A673 (cell line): ENCODE results near the gene SNX24. TPM values are rescaled to one million over a fixed set of nuclear protein-coding genes. Genes with fewer than 3 reads are reported as not detected.

Source experiments
- BruUV-seq: library from RNA; stranded (reverse); fragments of 400-500 nt; replicated peaks from 2 replicates; lab custom pipeline; 2021; lab: Mats Ljungman, UMichigan
- CTCF ChIA-PET: fragments of 300-600 bp; sonication (Branson Sonifier 250); formaldehyde crosslinking; loops from one replicate; lab custom pipeline; 2022; ENCODE audit warnings: antibody characterized with exemption; lab: Charles Lee
- POLR2A ChIA-PET: fragments of 300-600 bp; sonication (Branson Sonifier 250); formaldehyde crosslinking; loops from one replicate; lab custom pipeline; 2022; ENCODE audit warnings: antibody characterized with exemption; ENCODE audit not compliant: low non-redundant PET; lab: Charles Lee
- DNase-seq: peaks from one replicate; pipeline ENCODE4 v3.0.0-alpha.2; 2015; ENCODE audit warnings: low spot score
- H3K27ac ChIP-seq: fragments of 200-600 bp; sonication (generic); 2 replicates; pipeline ENCODE4 v1.5.1; 2016; ENCODE audit warnings: mixed run types, low read depth, mild to moderate bottlenecking, mixed read lengths, antibody characterized with exemption, low read length; ENCODE audit not compliant: poor library complexity, severe bottlenecking
- H3K27me3 ChIP-seq: fragments of 200-600 bp; sonication (generic); replicated peaks from 2 replicates; pipeline ENCODE4 v1.6.1; 2017; ENCODE audit warnings: mixed run types, low read depth, mild to moderate bottlenecking, mixed read lengths, antibody characterized with exemption, low read length; ENCODE audit not compliant: insufficient read depth, poor library complexity
- H3K36me3 ChIP-seq: fragments of 200-600 bp; sonication (generic); 2 replicates; pipeline ENCODE4 v1.6.1; 2016; ENCODE audit warnings: mixed run types, mild to moderate bottlenecking, mixed read lengths, antibody characterized with exemption, low read length; ENCODE audit not compliant: insufficient read depth, poor library complexity, severe bottlenecking
- H3K4me1 ChIP-seq: fragments of 200-600 bp; sonication (generic); 2 replicates; pipeline ENCODE4 v1.6.1; 2017; ENCODE audit warnings: mixed run types, mild to moderate bottlenecking, mixed read lengths, antibody characterized with exemption, low read length; ENCODE audit not compliant: insufficient read depth, poor library complexity, severe bottlenecking
- H3K4me3 ChIP-seq: fragments of 200-600 bp; sonication (generic); 2 replicates; pipeline ENCODE4 v1.5.1; 2016; ENCODE audit warnings: low read depth, mixed run types, mild to moderate bottlenecking, mixed read lengths, low read length; ENCODE audit not compliant: poor library complexity, severe bottlenecking
- H3K9me3 ChIP-seq: fragments of 200-600 bp; sonication (generic); 2 replicates; pipeline ENCODE4 v1.6.1; 2016; ENCODE audit warnings: mixed run types, low read depth, mild to moderate bottlenecking, mixed read lengths, antibody characterized with exemption, low read length; ENCODE audit not compliant: poor library complexity, severe bottlenecking
- CTCF ChIP-seq: fragments of 300-800, 200-600 bp; sonication (generic); conservative IDR thresholded peaks from 2 replicates; pipeline ENCODE4 v1.5.1; 2017; ENCODE audit warnings: low read depth, mild to moderate bottlenecking, antibody characterized with exemption, low read length, moderate library complexity, mixed read lengths
- EZH2 ChIP-seq: fragments of 200-600 bp; sonication (generic); IDR thresholded peaks from 2 replicates; pipeline ENCODE4 v1.6.1; 2017; ENCODE audit warnings: borderline replicate concordance, low read depth, mild to moderate bottlenecking, mixed read lengths, antibody characterized with exemption, low read length; ENCODE audit not compliant: poor library complexity, severe bottlenecking
- intact Hi-C: fragments of 100-400 bp; cut with micrococcal nuclease; formaldehyde crosslinking; loops from one replicate; pipeline ENCODE4 v1.10.0; 2022; ENCODE audit not compliant: unreplicated experiment
- total RNA-seq: library from RNA; stranded (reverse); gene quantifications from 2 replicates; pipeline ENCODE4 v1.2.3, GENCODE V29; 2021

The SNX24 gene
- total RNA-seq, 1 experiment from 2014 or later, result 13.6 TPM

- H3K4me3 ChIP-seq, result no peak overlapping the region
- ChIA-PET CTCF (no interaction called here), POLR2A (no interaction called here)
- H3K4me1 ChIP-seq, result no peaks in the 10 kb centered on the region
- no peak for DNase-seq
- no peak overlapping the region for H3K27ac ChIP-seq
- intact Hi-C loops, result no loop called here
- H3K27me3 ChIP-seq, result no peaks in the 10 kb centered on the region
- no peaks in the 10 kb centered on the region for H3K36me3 ChIP-seq
- BruUV-seq, result no TSS peak
- no peaks in the 10 kb centered on the region for H3K9me3 ChIP-seq
- no peak for TF ChIP-seq EZH2
- TF ChIP-seq CTCF, result no peak
Measured at GRCh38 chr5:122981846-122982245, 136.4 kb downstream of the SNX24 start.

- no peak for TF ChIP-seq EZH2
- TF ChIP-seq CTCF, result no peak
- H3K4me1 ChIP-seq, result no peaks in the 10 kb centered on the region
- H3K27ac ChIP-seq, result no peak overlapping the region
- H3K4me3 ChIP-seq, result no peak overlapping the region
- BruUV-seq, result no TSS peak
- POLR2A ChIA-PET, result no interaction called here
- intact Hi-C loops, result no loop called here
- no peaks in the 10 kb centered on the region for H3K36me3 ChIP-seq
- no peaks in the 10 kb centered on the region for H3K27me3 ChIP-seq
- H3K9me3 ChIP-seq, result no peaks in the 10 kb centered on the region
- DNase-seq, result no peak
- CTCF ChIA-PET, result no interaction called here
Measured at GRCh38 chr5:122982376-122982775, 137.0 kb downstream of the SNX24 start.

- Histone ChIP-seq H3K4me3 (no peak overlapping the region), H3K27me3 (no peaks in the 10 kb centered on the region), H3K27ac (no peak overlapping the region), H3K36me3 (no peaks in the 10 kb centered on the region), H3K4me1 (no peaks in the 10 kb centered on the region), H3K9me3 (no peaks in the 10 kb centered on the region)
- intact Hi-C loops, result no loop called here
- POLR2A ChIA-PET, result no interaction called here
- no peak for TF ChIP-seq CTCF
- TF ChIP-seq EZH2, result no peak
- no peak for DNase-seq
- CTCF ChIA-PET, result no interaction called here
- no TSS peak for BruUV-seq
Measured at GRCh38 chr5:122984425-122984824, 139.0 kb downstream of the SNX24 start.
